HepG2 (cell line): ENCODE results near the gene RHBDF2. TPM values are rescaled to one million over a fixed set of nuclear protein-coding genes. Genes with fewer than 3 reads are reported as not detected.

Experiments
- JUN ChIP-seq: sonication (generic); formaldehyde crosslinking; IDR thresholded peaks from 2 replicates; pipeline ENCODE4 v1.4.0; 2020; ENCODE audit warnings: mild to moderate bottlenecking, missing genetic modification reagents
- KIAA2018 ChIP-seq: sonication (generic); formaldehyde crosslinking; IDR thresholded peaks from 2 replicates; pipeline ENCODE4 v1.5.0; 2020; ENCODE audit warnings: mild to moderate bottlenecking, missing genetic modification reagents, borderline replicate concordance
- NCOA1 ChIP-seq: sonication (generic); formaldehyde crosslinking; IDR thresholded peaks from 2 replicates; pipeline ENCODE4 v1.9.0; 2021; ENCODE audit warnings: missing genetic modification reagents
- POLR2AphosphoS5 ChIP-seq: IDR thresholded peaks from 2 replicates; pipeline ENCODE4 v1.6.1; 2012; ENCODE audit warnings: low read depth, low read length
- U2AF2 ChIP-seq: fragments of 200-400 bp; formaldehyde crosslinking; IDR thresholded peaks from 2 replicates; pipeline ENCODE4 v1.6.1; 2017; ENCODE audit warnings: low read depth, mild to moderate bottlenecking, low read length
- ZBED4 ChIP-seq: sonication (generic); formaldehyde crosslinking; IDR thresholded peaks from 2 replicates; pipeline ENCODE4 v1.4.0; 2020; ENCODE audit warnings: missing genetic modification reagents, borderline replicate concordance
- ZBTB14 ChIP-seq: sonication (generic); formaldehyde crosslinking; IDR thresholded peaks from 2 replicates; pipeline ENCODE4 v1.4.0; 2020; ENCODE audit warnings: missing genetic modification reagents
- ZBTB46 ChIP-seq: sonication (generic); formaldehyde crosslinking; IDR thresholded peaks from 2 replicates; pipeline ENCODE4 v1.4.0; 2020; ENCODE audit warnings: mild to moderate bottlenecking, missing genetic modification reagents, borderline replicate concordance
- ZFP62 ChIP-seq: sonication (generic); formaldehyde crosslinking; IDR thresholded peaks from 2 replicates; pipeline ENCODE4 v1.4.0; 2020; ENCODE audit warnings: missing genetic modification reagents
- ZMAT3 ChIP-seq: sonication (generic); formaldehyde crosslinking; conservative IDR thresholded peaks from 2 replicates; pipeline ENCODE4 v1.7.0; 2021; ENCODE audit warnings: missing genetic modification reagents
- ZNF274 ChIP-seq: sonication (generic); formaldehyde crosslinking; IDR thresholded peaks from 2 replicates; pipeline ENCODE4 v1.5.1; 2020; ENCODE audit warnings: mild to moderate bottlenecking, missing genetic modification reagents
- ZNF564 ChIP-seq: sonication (generic); formaldehyde crosslinking; IDR thresholded peaks from 2 replicates; pipeline ENCODE4 v1.8.1; 2023; ENCODE audit warnings: mild to moderate bottlenecking, missing genetic modification reagents
- ZNF672 ChIP-seq: sonication (generic); formaldehyde crosslinking; IDR thresholded peaks from 2 replicates; pipeline ENCODE4 v1.8.1; 2022; ENCODE audit warnings: missing genetic modification reagents
- ZNF878 ChIP-seq: sonication (generic); formaldehyde crosslinking; IDR thresholded peaks from 2 replicates; pipeline ENCODE4 v1.8.1; 2023; ENCODE audit warnings: mild to moderate bottlenecking, missing genetic modification reagents, moderate library complexity
- ZSCAN31 ChIP-seq: sonication (generic); formaldehyde crosslinking; IDR thresholded peaks from 2 replicates; pipeline ENCODE4 v1.5.0; 2020; ENCODE audit warnings: low read depth, mild to moderate bottlenecking, missing genetic modification reagents
- polyA plus RNA-seq, 8 experiments: library from polyadenylated mRNA; depleted of rRNA in 3 of 8; stranded (reverse) in 7 of 8; unstranded in 1 of 8; fragments of >200 nt; fragmentation: Illumina TruSeq in 4 of 8; extraction: Trizol in 4 of 8; gene quantifications; 2 replicates each; pipeline versions ENCODE4 v1.2.1 to v1.2.3, GENCODE V29; 2011 to 2016; ENCODE audit warnings: low read depth in 4 of 8, missing spikeins in 1 of 8, mixed read lengths in 1 of 8; ENCODE audit not compliant: insufficient read depth in 1 of 8
- total RNA-seq, 5 experiments: library from RNA; depleted of rRNA; stranded (reverse); fragments of >200 nt; fragmentation: Illumina TruSeq; extraction: Trizol; gene quantifications; 2 replicates each; pipeline ENCODE4 v1.2.3, GENCODE V29; 2016; ENCODE audit warnings: low read depth in 1 of 5

Gene RHBDF2
- total and polyA plus RNA-seq, 2 of the 13 experiments (the other 11 are each of a cell fraction or from before 2014, with no cell fraction given): 7.8 to 24.2 TPM

- TF ChIP-seq U2AF2: no peak
- TF ChIP-seq POLR2AphosphoS5: no peak
- peak; percentile 54; the same call in 1 of the 2 replicates for TF ChIP-seq ZNF274 (CRISPR knock-in tag)
- TF ChIP-seq ZBTB14 (CRISPR knock-in tag): no peak
- no peak for TF ChIP-seq ZMAT3 (CRISPR knock-in tag)
- no peak for TF ChIP-seq NCOA1 (CRISPR knock-in tag)
- TF ChIP-seq KIAA2018 (CRISPR knock-in tag): no peak
- TF ChIP-seq ZNF564 (CRISPR knock-in tag): no peak
- no peak for TF ChIP-seq ZBED4 (CRISPR knock-in tag)
- no peak for TF ChIP-seq ZBTB46 (CRISPR knock-in tag)
- no peak for TF ChIP-seq ZFP62
- TF ChIP-seq ZNF672: no peak
- TF ChIP-seq ZNF878: no peak
- TF ChIP-seq JUN (CRISPR knock-in tag): no peak
- TF ChIP-seq ZSCAN31 (CRISPR knock-in tag): 0 out of 2 replicates have a peak, but pooled peaks have one; percentile 3
Observed at GRCh38 chr17:76501827-76502307, 644 bp upstream of the RHBDF2 start (continued).
